Kidney glomerular epithelial cell (primary cell): Measurements from ENCODE around the gene TP63.

Experiments used
- DNase-seq: peaks from one replicate; lab custom pipeline; 2025; lab: John Stamatoyannopoulos, UW

Gene TP63

GRCh38 chr3:189779166-189779565, 148.0 kb downstream of the TP63 start:
- DNase-seq, result no peak

- DNase-seq, result no peak
Measured at GRCh38 chr3:189780546-189781270, 149.5 kb downstream of the TP63 start.

- DNase-seq, result no peak
Measured at GRCh38 chr3:189781415-189781814, 150.2 kb downstream of the TP63 start.

- DNase-seq, result no peak
Measured at GRCh38 chr3:189786479-189787064, 155.4 kb downstream of the TP63 start.

- no peak for DNase-seq
Measured at GRCh38 chr3:189787191-189787590, 156.0 kb downstream of the TP63 start.

- DNase-seq, result no peak
Measured at GRCh38 chr3:189787632-189788031, 156.4 kb downstream of the TP63 start.

GRCh38 chr3:189789432-189789831, 158.2 kb downstream of the TP63 start:
- no peak for DNase-seq

- no peak for DNase-seq
Measured at GRCh38 chr3:189790658-189791057, 159.5 kb downstream of the TP63 start.

GRCh38 chr3:189792046-189792929, 161.1 kb downstream of the TP63 start:
- DNase-seq, result no peak

- DNase-seq, result no peak
Measured at GRCh38 chr3:189794518-189794917, 163.3 kb downstream of the TP63 start.

GRCh38 chr3:189797103-189797750, 166.0 kb downstream of the TP63 start:
- DNase-seq, result no peak

- DNase-seq, result no peak
Measured at GRCh38 chr3:189799366-189799765, 168.2 kb downstream of the TP63 start.

GRCh38 chr3:189800436-189800835, 169.2 kb downstream of the TP63 start:
- no peak for DNase-seq

GRCh38 chr3:189803254-189803653, 172.1 kb downstream of the TP63 start:
- DNase-seq, result no peak

- DNase-seq, result no peak
Measured at GRCh38 chr3:189805375-189806067, 174.3 kb downstream of the TP63 start.

GRCh38 chr3:189806171-189806951, 175.2 kb downstream of the TP63 start:
- DNase-seq, result no peak

GRCh38 chr3:189808246-189809007, 177.2 kb downstream of the TP63 start:
- DNase-seq, result no peak

- DNase-seq, result no peak
Measured at GRCh38 chr3:189809583-189809982, 178.4 kb downstream of the TP63 start.

GRCh38 chr3:189812806-189813465, 181.7 kb downstream of the TP63 start:
- no peak for DNase-seq
